GM12892 (cell line): ENCODE measurements around the gene EXO1.
"Not testable (repeated sequence)": the region's sequence is repeated elsewhere in the genome, so short reads cannot be mapped to it uniquely, and the experiment has no call there.

Source experiments
- POLR2A ChIP-seq: IDR thresholded peaks from 2 replicates; pipeline ENCODE4 v1.6.1; 2011; ENCODE audit warnings: low read depth, low read length, control low read depth
- POLR2AphosphoS5 ChIP-seq: IDR thresholded peaks from 2 replicates; pipeline ENCODE4 v1.6.1; 2011; ENCODE audit warnings: low read depth, low read length, control low read depth

DNA sequence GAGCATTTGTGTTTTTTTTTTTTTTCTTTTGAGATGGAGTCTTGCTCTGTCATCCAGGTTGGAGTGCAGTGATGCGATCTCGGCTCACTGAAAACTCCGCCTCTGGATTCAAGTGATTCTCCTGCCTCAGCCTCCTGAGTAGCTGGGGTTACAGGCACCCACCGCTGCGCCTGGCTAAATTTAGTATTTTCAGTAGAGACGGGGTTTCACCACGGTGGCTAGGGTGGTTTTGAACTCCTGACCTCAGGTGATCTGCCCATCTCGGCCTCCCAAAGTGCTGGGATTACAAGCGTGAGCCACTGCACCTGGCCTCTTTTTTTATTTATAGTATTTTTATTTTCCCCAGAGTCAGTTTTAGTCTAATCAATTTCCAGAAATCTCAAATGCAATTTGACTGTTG lies 21.4 kb upstream of the EXO1 start:
- not testable (repeated sequence) for TF ChIP-seq POLR2AphosphoS5, POLR2A
